ENCODE data around the gene DMPK. TPM values are rescaled to one million over a fixed set of nuclear protein-coding genes. Genes with fewer than 3 reads are reported as not detected.
"Not testable (repeated sequence)": the region's sequence is repeated elsewhere in the genome, so short reads cannot be mapped to it uniquely, and the experiment has no call there.

The DMPK gene
- total RNA-seq, 2 donors from 2014 or later = 30.6 to 36.0 TPM

DNA sequence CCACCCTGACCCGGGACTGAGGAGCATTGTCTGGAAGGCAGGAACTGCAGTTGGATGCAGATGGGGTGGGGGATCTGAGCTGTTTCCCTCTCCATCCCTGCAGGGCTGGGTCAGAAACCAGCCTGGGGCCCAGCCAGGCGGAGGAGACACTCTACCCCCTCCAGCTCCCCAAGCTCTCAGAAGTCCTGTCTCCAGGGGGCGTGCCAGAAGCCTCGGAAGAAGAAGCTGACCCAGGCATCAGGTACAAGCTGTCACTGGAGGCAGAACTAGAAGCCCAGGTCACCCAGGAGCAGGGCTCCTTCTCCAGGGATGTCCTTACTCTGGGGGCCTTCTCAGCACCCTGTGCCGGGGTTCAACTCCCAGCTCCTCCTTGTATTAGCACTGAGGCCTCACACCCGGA lies 28.7 kb downstream of the DMPK start:
- H3K36me3 ChIP-seq = no peaks in the 10 kb centered on the region
- DNase-seq = no peak
- TF ChIP-seq, protein P1, sequence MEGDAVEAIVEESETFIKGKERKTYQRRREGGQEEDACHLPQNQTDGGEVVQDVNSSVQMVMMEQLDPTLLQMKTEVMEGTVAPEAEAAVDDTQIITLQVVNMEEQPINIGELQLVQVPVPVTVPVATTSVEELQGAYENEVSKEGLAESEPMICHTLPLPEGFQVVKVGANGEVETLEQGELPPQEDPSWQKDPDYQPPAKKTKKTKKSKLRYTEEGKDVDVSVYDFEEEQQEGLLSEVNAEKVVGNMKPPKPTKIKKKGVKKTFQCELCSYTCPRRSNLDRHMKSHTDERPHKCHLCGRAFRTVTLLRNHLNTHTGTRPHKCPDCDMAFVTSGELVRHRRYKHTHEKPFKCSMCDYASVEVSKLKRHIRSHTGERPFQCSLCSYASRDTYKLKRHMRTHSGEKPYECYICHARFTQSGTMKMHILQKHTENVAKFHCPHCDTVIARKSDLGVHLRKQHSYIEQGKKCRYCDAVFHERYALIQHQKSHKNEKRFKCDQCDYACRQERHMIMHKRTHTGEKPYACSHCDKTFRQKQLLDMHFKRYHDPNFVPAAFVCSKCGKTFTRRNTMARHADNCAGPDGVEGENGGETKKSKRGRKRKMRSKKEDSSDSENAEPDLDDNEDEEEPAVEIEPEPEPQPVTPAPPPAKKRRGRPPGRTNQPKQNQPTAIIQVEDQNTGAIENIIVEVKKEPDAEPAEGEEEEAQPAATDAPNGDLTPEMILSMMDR (IDR thresholded peaks at IDR 0.05) = no peak
- no peak overlapping the region for H3K27ac ChIP-seq
- H3K9ac ChIP-seq (ENCODE audit: low read depth in 2 of 2, low read length in 2 of 2) = no peak overlapping the region
- no peaks in the 10 kb centered on the region for H3K27me3 ChIP-seq
- intact Hi-C loops (cut with DNase I) = no loop called here
- no peaks in the 10 kb centered on the region for H3K4me1 ChIP-seq
- H3K4me3 ChIP-seq = no peak overlapping the region
- H3K9me3 ChIP-seq = no peaks in the 10 kb centered on the region

- no peaks in the 10 kb centered on the region for H3K36me3 ChIP-seq
- no peak for DNase-seq
- H3K9ac ChIP-seq (ENCODE audit: low read depth in 2 of 2, low read length in 2 of 2) = no peak overlapping the region
- H3K4me3 ChIP-seq = no peak overlapping the region
- intact Hi-C loops (cut with DNase I) = no loop called here
- no peaks in the 10 kb centered on the region for H3K27me3 ChIP-seq
- no peaks in the 10 kb centered on the region for H3K9me3 ChIP-seq
- TF ChIP-seq, protein P1 (IDR thresholded peaks at IDR 0.05) = no peak
- no peaks in the 10 kb centered on the region for H3K4me1 ChIP-seq
- H3K27ac ChIP-seq = no peak overlapping the region
Measured at GRCh38 chr19:45752639-45753038, 29.7 kb downstream of the DMPK start.

- H3K27ac ChIP-seq; H3K9ac ChIP-seq (ENCODE audit: low read depth in 2 of 2, low read length in 2 of 2); H3K4me1 ChIP-seq; H3K27me3 ChIP-seq; intact Hi-C loops (cut with DNase I); H3K4me3 ChIP-seq; DNase-seq; H3K9me3 ChIP-seq; H3K36me3 ChIP-seq: not testable (repeated sequence)
Measured at GRCh38 chr19:45751483-45751882, 30.8 kb downstream of the DMPK start.

- no peak overlapping the region for H3K9ac ChIP-seq (ENCODE audit: low read depth in 2 of 2, low read length in 2 of 2)
- DNase-seq = no peak
Measured at GRCh38 chr19:45747513-45747912, 34.8 kb downstream of the DMPK start.

GRCh38 chr19:45746866-45747265 lies 35.4 kb downstream of the DMPK start:
- no peak for DNase-seq
- TF ChIP-seq, protein P1 (IDR thresholded peaks at IDR 0.05) = no peak
- Histone ChIP-seq H3K9ac (ENCODE audit: low read depth in 2 of 2, low read length in 2 of 2) (no peak overlapping the region), H3K4me3 (no peak overlapping the region), H3K27me3 (no peaks in the 10 kb centered on the region), H3K9me3 (no peaks in the 10 kb centered on the region), H3K36me3 (no peaks in the 10 kb centered on the region), H3K4me1 (no peaks in the 10 kb centered on the region), H3K27ac (no peak overlapping the region)
- intact Hi-C loops (cut with DNase I) = no loop called here

More at GRCh38 chr19:45747513-45747912, 34.8 kb downstream of the DMPK start:
- Histone ChIP-seq H3K4me1 (no peaks in the 10 kb centered on the region), H3K36me3 (no peaks in the 10 kb centered on the region), H3K27me3 (no peaks in the 10 kb centered on the region), H3K9me3 (no peaks in the 10 kb centered on the region), H3K4me3 (no peak overlapping the region), H3K27ac (no peak overlapping the region)
- TF ChIP-seq, protein P1 (IDR thresholded peaks at IDR 0.05) = no peak
- intact Hi-C loops (cut with DNase I) = no loop called here

DNA sequence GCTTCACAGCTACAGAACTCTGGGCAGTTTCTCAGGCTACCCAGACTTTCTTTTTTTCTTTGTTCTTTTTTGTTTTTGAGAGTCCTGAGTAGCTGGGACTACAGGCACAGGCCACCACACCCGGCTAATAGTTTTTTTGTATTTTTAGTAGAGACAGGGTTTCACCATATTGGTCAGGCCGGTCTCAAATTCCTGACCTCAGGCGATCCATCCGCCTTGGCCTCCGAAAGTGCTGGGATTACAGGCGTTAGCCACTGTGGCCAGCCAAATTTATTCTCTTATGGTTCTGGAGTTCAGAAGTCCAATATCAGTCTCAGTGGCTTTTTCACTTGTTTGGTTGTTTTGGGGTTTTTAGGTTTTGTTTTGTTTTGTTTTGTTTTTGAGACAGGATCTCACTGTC lies 36.7 kb downstream of the DMPK start:
- H3K4me1 ChIP-seq = no peaks in the 10 kb centered on the region
- no peak overlapping the region for H3K27ac ChIP-seq
- intact Hi-C loops (cut with DNase I) = no loop called here
- TF ChIP-seq, protein P1 (IDR thresholded peaks at IDR 0.05) = no peak
- no peak overlapping the region for H3K9ac ChIP-seq (ENCODE audit: low read depth in 2 of 2, low read length in 2 of 2)
- no peaks in the 10 kb centered on the region for H3K27me3 ChIP-seq
- no peaks in the 10 kb centered on the region for H3K36me3 ChIP-seq
- DNase-seq = no peak
- H3K9me3 ChIP-seq = no peaks in the 10 kb centered on the region
- H3K4me3 ChIP-seq = no peak overlapping the region
